SK-N-SH (cell line): ENCODE data around the gene CHGA. TPM values are rescaled to one million over a fixed set of nuclear protein-coding genes. Genes with fewer than 3 reads are reported as not detected.

ENCODE experiments used
- CTCF ChIA-PET: fragments of 300-600, 350-600 bp; formaldehyde crosslinking; extraction: SDS; loops from one replicate; lab custom pipeline; 2021; lab: Yijun Ruan, JAX
- POLR2A ChIA-PET: fragments of 350-600 bp; sonication (Branson Sonifier 250); formaldehyde crosslinking; extraction: SDS; loops from one replicate; lab custom pipeline; 2020; ENCODE audit warnings: antibody characterized with exemption, inconsistent platforms; lab: Yijun Ruan, JAX
- DNase-seq: peaks from one replicate; pipeline ENCODE4 v3.0.0; 2012
- H2AFZ ChIP-seq: fragments of 200-600 bp; sonication (generic); 2 replicates; pipeline ENCODE4 v1.8.1; 2016; ENCODE audit warnings: antibody characterized with exemption, mild to moderate bottlenecking, low read depth
- H3F3A ChIP-seq: fragments of 200-600 bp; sonication (generic); replicated peaks from 2 replicates; pipeline ENCODE3; 2016; ENCODE audit warnings: antibody characterized with exemption, mild to moderate bottlenecking; ENCODE audit not compliant: insufficient read depth
- H3K27ac ChIP-seq, 2 experiments: fragments of 200-500 bp in 1 of 2; fragments of 200-600 bp in 1 of 2; sonication (Bioruptor generic) in 1 of 2; sonication (generic), shearing (Covaris generic) in 1 of 2; 2 replicates each; pipeline versions ENCODE4 v1.5.1 to v1.6.1; 2014 to 2016; ENCODE audit warnings: low read depth in 2 of 2, inconsistent platforms in 1 of 2, low read length in 1 of 2, mild to moderate bottlenecking in 1 of 2, mixed read lengths in 1 of 2
- H3K27me3 ChIP-seq: fragments of 200-600 bp; sonication (generic), shearing (Covaris generic); 2 replicates; pipeline ENCODE4 v1.6.1; 2016; ENCODE audit warnings: mixed run types; ENCODE audit not compliant: insufficient read depth
- H3K36me3 ChIP-seq, 2 experiments: fragments of 200-500 bp in 1 of 2; fragments of 200-600 bp in 1 of 2; sonication (Bioruptor generic) in 1 of 2; sonication (generic) in 1 of 2; replicated peaks in 1 of 2; 2 replicates each; pipeline versions ENCODE3 to v1.5.1; 2014 to 2016; ENCODE audit warnings: low read length in 1 of 2, mild to moderate bottlenecking in 1 of 2; ENCODE audit not compliant: insufficient read depth in 2 of 2, control insufficient read depth in 1 of 2
- H3K4me1 ChIP-seq, 2 experiments: fragments of 200-500 bp in 1 of 2; fragments of 200-600 bp in 1 of 2; sonication (Bioruptor generic) in 1 of 2; sonication (generic), shearing (Covaris generic) in 1 of 2; 2 replicates each; pipeline versions ENCODE4 v1.5.1 to v1.6.1; 2014 to 2016; ENCODE audit warnings: low read depth in 1 of 2, low read length in 1 of 2, mixed run types in 1 of 2; ENCODE audit not compliant: insufficient read depth in 2 of 2, control insufficient read depth in 1 of 2
- H3K4me2 ChIP-seq: fragments of 200-600 bp; sonication (generic), shearing (Covaris generic); 2 replicates; pipeline ENCODE4 v1.6.1; 2017; ENCODE audit warnings: mixed run types
- H3K4me3 ChIP-seq, 2 experiments: fragments of 200-500 bp in 1 of 2; fragments of 200-600 bp in 1 of 2; sonication (Bioruptor generic) in 1 of 2; sonication (generic), shearing (Covaris generic) in 1 of 2; 2 replicates each; pipeline versions ENCODE4 v1.5.1 to v1.8.1; 2014 to 2016; ENCODE audit warnings: low read depth in 2 of 2, inconsistent platforms in 1 of 2, low read length in 1 of 2, mild to moderate bottlenecking in 1 of 2, mixed read lengths in 1 of 2, moderate library complexity in 1 of 2
- H3K79me2 ChIP-seq: fragments of 200-600 bp; sonication (generic); 2 replicates; pipeline ENCODE4 v1.8.1; 2017; ENCODE audit warnings: mild to moderate bottlenecking; ENCODE audit not compliant: insufficient read depth
- H3K9ac ChIP-seq: fragments of 200-600 bp; sonication (generic); 2 replicates; pipeline ENCODE4 v1.6.1; 2017; ENCODE audit warnings: mixed run types
- H3K9me2 ChIP-seq: fragments of 200-600 bp; sonication (generic); 2 replicates; pipeline ENCODE4 v1.6.1; 2017; ENCODE audit warnings: mixed run types
- H3K9me3 ChIP-seq: fragments of 200-600 bp; sonication (generic); 2 replicates; pipeline ENCODE4 v1.6.1; 2017; ENCODE audit warnings: mixed run types, mild to moderate bottlenecking, moderate library complexity
- H4K20me1 ChIP-seq: fragments of 200-600 bp; sonication (generic); 2 replicates; pipeline ENCODE4 v1.6.1; 2017; ENCODE audit warnings: mild to moderate bottlenecking, mixed run types; ENCODE audit not compliant: insufficient read depth
- CHD2 ChIP-seq: fragments of 150-350 bp; IDR thresholded peaks from 2 replicates; pipeline ENCODE4 v1.6.1; 2018; ENCODE audit warnings: low read length; ENCODE audit not compliant: partially characterized antibody
- ELF1 ChIP-seq: IDR thresholded peaks from 2 replicates; pipeline ENCODE4 v1.4.0; 2012
- EP300 ChIP-seq, 2 experiments: IDR thresholded peaks; 2 replicates each; pipeline versions ENCODE4 v1.4.0 to v1.6.1; 2012; ENCODE audit warnings: borderline replicate concordance in 1 of 2, low read depth in 1 of 2, low read length in 1 of 2
- GABPA ChIP-seq: IDR thresholded peaks from 2 replicates; pipeline ENCODE4 v1.4.0; 2012; ENCODE audit warnings: low read depth, mild to moderate bottlenecking
- NRF1 ChIP-seq: IDR thresholded peaks from 2 replicates; pipeline ENCODE4 v1.6.1; 2012; ENCODE audit warnings: low read depth, mild to moderate bottlenecking, low read length
- RAD21 ChIP-seq: IDR thresholded peaks from 2 replicates; pipeline ENCODE4 v1.6.1; 2012; ENCODE audit warnings: mild to moderate bottlenecking, low read length
- RCOR1 ChIP-seq: fragments of 150-350 bp; IDR thresholded peaks from 2 replicates; pipeline ENCODE4 v1.6.1; 2017; ENCODE audit warnings: antibody characterized with exemption, low read length
- RFX5 ChIP-seq: IDR thresholded peaks from 2 replicates; pipeline ENCODE4 v1.6.1; 2012; ENCODE audit warnings: mild to moderate bottlenecking, improper control_type of control experiment, low read length
- TAF1 ChIP-seq: IDR thresholded peaks from 2 replicates; pipeline ENCODE4 v1.6.1; 2012; ENCODE audit warnings: low read depth, mild to moderate bottlenecking, low read length, moderate library complexity, borderline replicate concordance
- TCF12 ChIP-seq: IDR thresholded peaks from 2 replicates; pipeline ENCODE4 v1.4.0; 2012
- TEAD4 ChIP-seq: IDR thresholded peaks from 2 replicates; pipeline ENCODE4 v1.4.0; 2012; ENCODE audit warnings: mild to moderate bottlenecking, borderline replicate concordance; ENCODE audit not compliant: insufficient read depth
- WGBS: methylation state at CpG from one replicate; pipeline ENCODE4 v1.1.6; 2017; ENCODE audit warnings: low lambda C conversion rate; 5-methylcytosine and 5-hydroxymethylcytosine counted together
- polyA plus RNA-seq, 3 experiments: library from polyadenylated mRNA; depleted of rRNA; stranded (reverse); fragments of >200 nt; gene quantifications; 2 replicates each; pipeline ENCODE4 v1.2.3, GENCODE V29; 2012
- TF ChIP-seq, protein P1 (sequence below): IDR thresholded peaks from 2 replicates; pipeline ENCODE4 v1.4.0; 2012; ENCODE audit warnings: low read depth
- TF ChIP-seq, protein P2 (sequence below): IDR thresholded peaks from 2 replicates; pipeline ENCODE4; 2012
- TF ChIP-seq, protein P3 (sequence below): fragments of 200-600 bp; sonication (generic); IDR thresholded peaks from 2 replicates; pipeline ENCODE4 v1.6.1; 2017; ENCODE audit warnings: antibody characterized with exemption, mild to moderate bottlenecking, moderate library complexity
- TF ChIP-seq, protein P4 (sequence below): fragments of 150-350 bp; IDR thresholded peaks from 2 replicates; pipeline ENCODE4 v1.6.1; 2016; ENCODE audit warnings: mild to moderate bottlenecking, low read depth, low read length
- TF ChIP-seq, protein P5 (sequence below): IDR thresholded peaks from 2 replicates; pipeline ENCODE4 v1.4.0; 2012; ENCODE audit warnings: low read depth, borderline replicate concordance
- TF ChIP-seq, protein P6 (sequence below): IDR thresholded peaks from 2 replicates; pipeline ENCODE4 v1.4.0; 2012; ENCODE audit warnings: low read depth, borderline replicate concordance

CHGA gene
- polyA plus RNA-seq, 1 of the 3 experiments (the other 2 are of a cell fraction), result 5.6 TPM

DNA sequence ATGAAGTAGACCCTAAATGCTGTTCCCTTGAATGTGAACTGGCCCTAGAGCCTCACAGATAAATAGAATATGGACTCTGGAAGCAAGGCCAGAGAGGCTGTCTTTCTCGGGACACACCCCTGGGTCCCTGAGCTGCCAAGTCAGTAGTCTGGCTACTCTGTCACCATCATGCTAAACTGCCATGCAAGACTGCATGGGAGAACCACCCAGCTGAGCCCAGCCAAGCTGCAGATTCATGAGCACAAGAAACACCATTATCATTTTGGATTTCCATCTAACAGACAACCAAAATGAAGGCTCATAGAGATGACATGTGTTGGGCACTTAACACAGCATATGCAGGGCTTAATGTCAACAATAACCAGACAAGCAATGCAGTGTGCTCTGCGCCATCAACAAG lies 53.3 kb downstream of the CHGA start (continued):
- TF ChIP-seq, protein P1, sequence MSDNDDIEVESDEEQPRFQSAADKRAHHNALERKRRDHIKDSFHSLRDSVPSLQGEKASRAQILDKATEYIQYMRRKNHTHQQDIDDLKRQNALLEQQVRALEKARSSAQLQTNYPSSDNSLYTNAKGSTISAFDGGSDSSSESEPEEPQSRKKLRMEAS, result no peak
- no peak for TF ChIP-seq GABPA
- TF ChIP-seq, protein P2, sequence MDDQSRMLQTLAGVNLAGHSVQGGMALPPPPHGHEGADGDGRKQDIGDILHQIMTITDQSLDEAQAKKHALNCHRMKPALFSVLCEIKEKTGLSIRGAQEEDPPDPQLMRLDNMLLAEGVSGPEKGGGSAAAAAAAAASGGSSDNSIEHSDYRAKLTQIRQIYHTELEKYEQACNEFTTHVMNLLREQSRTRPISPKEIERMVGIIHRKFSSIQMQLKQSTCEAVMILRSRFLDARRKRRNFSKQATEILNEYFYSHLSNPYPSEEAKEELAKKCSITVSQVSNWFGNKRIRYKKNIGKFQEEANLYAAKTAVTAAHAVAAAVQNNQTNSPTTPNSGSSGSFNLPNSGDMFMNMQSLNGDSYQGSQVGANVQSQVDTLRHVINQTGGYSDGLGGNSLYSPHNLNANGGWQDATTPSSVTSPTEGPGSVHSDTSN, result no peak
- no peak for TF ChIP-seq RAD21
- TF ChIP-seq RCOR1, result no peak
- TF ChIP-seq CHD2, result no peak
- no peak for TF ChIP-seq TEAD4

DNA sequence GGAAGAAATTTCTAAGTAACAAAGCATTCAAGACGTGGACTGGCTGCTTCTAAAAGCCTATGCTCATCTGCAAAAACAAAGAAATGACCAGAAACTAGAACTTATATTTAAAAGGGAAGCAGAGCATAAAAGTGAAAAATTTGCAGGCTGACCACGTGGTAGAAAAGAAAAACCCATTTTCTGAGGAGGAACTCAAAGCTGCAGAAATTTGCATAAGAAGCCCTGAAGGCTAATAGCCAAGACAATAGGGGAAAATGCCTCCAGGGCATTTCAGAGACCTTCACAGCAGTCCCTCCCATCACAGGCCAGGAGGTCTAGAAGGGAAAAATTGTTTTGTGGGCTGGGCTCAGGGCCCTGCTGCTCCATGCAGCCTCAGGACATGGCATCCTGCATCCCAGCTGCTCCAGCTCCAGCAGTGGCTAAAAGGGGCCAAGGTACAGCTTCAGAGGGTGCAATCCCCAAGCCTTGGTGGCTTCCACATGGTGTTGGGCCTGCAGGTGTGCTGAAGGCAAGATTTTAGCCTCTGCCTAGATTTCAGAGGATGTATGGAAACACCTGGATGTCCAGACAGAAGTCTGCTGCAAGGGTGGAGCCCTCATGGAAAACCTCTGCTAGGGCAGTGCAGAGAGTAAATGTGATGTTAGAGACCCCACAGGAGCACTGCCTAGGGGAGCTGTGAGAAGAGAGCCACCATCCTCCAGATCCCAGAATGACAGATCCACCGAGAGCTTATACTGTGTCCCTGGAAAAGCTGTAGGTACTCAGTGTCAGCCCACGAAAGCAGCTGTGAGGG lies 55.5 kb downstream of the CHGA start:
- 88% methylated on average over 4 of the region's 4 CpGs for WGBS
- Histone ChIP-seq H3K9me3 (no peaks in the 10 kb centered on the region), H3K79me2 (no peaks in the 10 kb centered on the region), H3K36me3 (no peaks in the 10 kb centered on the region), H3K4me3 (no peak overlapping the region; a peak in 1 of 4 replicates), H4K20me1 (no peaks in the 10 kb centered on the region), H3K4me1 (peaks cover 0 to 19% of the 10 kb centered on the region in 2 experiments; a peak in 1 of 4 replicates), H3F3A (no peaks in the 10 kb centered on the region), H3K9ac (no peak overlapping the region), H3K27me3 (no peaks in the 10 kb centered on the region), H3K27ac (no peak overlapping the region), H2AFZ (no peak overlapping the region), H3K9me2 (no peaks in the 10 kb centered on the region), H3K4me2 (no peak overlapping the region)
- no peak for DNase-seq
- CTCF ChIA-PET, result no interaction called here
- TF ChIP-seq RAD21 (no peak), ELF1 (no peak), TAF1 (no peak), NRF1 (no peak), TCF12 (no peak), RFX5 (no peak), GABPA (no peak), EP300 (IDR thresholded peaks at IDR 0.05; ENCODE audit: borderline replicate concordance in 1 of 2, low read depth in 1 of 2, low read length in 1 of 2) (no peak)
- TF ChIP-seq, protein P3, sequence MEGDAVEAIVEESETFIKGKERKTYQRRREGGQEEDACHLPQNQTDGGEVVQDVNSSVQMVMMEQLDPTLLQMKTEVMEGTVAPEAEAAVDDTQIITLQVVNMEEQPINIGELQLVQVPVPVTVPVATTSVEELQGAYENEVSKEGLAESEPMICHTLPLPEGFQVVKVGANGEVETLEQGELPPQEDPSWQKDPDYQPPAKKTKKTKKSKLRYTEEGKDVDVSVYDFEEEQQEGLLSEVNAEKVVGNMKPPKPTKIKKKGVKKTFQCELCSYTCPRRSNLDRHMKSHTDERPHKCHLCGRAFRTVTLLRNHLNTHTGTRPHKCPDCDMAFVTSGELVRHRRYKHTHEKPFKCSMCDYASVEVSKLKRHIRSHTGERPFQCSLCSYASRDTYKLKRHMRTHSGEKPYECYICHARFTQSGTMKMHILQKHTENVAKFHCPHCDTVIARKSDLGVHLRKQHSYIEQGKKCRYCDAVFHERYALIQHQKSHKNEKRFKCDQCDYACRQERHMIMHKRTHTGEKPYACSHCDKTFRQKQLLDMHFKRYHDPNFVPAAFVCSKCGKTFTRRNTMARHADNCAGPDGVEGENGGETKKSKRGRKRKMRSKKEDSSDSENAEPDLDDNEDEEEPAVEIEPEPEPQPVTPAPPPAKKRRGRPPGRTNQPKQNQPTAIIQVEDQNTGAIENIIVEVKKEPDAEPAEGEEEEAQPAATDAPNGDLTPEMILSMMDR, result no peak
- TF ChIP-seq, protein P4, sequence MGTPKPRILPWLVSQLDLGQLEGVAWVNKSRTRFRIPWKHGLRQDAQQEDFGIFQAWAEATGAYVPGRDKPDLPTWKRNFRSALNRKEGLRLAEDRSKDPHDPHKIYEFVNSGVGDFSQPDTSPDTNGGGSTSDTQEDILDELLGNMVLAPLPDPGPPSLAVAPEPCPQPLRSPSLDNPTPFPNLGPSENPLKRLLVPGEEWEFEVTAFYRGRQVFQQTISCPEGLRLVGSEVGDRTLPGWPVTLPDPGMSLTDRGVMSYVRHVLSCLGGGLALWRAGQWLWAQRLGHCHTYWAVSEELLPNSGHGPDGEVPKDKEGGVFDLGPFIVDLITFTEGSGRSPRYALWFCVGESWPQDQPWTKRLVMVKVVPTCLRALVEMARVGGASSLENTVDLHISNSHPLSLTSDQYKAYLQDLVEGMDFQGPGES, result no peak
- TF ChIP-seq, protein P5, sequence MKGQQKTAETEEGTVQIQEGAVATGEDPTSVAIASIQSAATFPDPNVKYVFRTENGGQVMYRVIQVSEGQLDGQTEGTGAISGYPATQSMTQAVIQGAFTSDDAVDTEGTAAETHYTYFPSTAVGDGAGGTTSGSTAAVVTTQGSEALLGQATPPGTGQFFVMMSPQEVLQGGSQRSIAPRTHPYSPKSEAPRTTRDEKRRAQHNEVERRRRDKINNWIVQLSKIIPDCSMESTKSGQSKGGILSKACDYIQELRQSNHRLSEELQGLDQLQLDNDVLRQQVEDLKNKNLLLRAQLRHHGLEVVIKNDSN, result no peak
- TF ChIP-seq, protein P6, sequence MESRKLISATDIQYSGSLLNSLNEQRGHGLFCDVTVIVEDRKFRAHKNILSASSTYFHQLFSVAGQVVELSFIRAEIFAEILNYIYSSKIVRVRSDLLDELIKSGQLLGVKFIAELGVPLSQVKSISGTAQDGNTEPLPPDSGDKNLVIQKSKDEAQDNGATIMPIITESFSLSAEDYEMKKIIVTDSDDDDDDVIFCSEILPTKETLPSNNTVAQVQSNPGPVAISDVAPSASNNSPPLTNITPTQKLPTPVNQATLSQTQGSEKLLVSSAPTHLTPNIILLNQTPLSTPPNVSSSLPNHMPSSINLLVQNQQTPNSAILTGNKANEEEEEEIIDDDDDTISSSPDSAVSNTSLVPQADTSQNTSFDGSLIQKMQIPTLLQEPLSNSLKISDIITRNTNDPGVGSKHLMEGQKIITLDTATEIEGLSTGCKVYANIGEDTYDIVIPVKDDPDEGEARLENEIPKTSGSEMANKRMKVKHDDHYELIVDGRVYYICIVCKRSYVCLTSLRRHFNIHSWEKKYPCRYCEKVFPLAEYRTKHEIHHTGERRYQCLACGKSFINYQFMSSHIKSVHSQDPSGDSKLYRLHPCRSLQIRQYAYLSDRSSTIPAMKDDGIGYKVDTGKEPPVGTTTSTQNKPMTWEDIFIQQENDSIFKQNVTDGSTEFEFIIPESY, result no peak
- POLR2A ChIA-PET, result no interaction called here
